Body of pancreas (tissue), 4 donors: ENCODE results near the gene UTY.

ENCODE experiments used
- POLR2A ChIP-seq, 3 donors: fragments of 450-650 bp; IDR thresholded peaks; one replicate each; pipeline ENCODE4 v1.6.1; 2016; ENCODE audit warnings: antibody characterized with exemption in 3 of 3, mild to moderate bottlenecking in 2 of 3
- TF ChIP-seq, protein P1 (sequence below), 7 experiments: fragments of 450-650 bp in 4 of 7; fragments of 200-600 bp in 3 of 7; sonication (generic) in 3 of 7; IDR thresholded peaks; one replicate each; pipeline ENCODE4 v1.5.1; 2016 to 2019; ENCODE audit warnings: antibody characterized with exemption in 7 of 7

DNA sequence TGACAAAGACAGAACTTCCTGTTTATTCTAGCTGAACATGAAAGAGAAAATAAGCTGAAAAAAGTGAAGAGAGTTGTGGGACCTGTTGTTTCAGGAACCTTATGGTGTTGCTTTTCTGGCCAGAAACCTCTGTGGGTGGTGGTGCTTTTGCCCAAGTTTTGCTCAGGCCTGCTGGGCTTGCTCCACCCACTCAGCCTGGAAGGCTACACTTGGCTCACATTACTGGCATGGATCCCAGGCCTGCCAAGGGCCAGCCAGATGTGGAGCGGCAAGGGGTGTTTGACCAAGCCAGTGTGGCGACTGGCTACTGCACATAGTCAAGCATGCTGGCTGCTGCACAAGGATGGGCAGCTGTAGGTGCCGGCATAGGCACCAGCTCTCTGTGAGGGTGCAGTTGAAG, 245.9 kb downstream of the UTY start:
- TF ChIP-seq, protein P1, sequence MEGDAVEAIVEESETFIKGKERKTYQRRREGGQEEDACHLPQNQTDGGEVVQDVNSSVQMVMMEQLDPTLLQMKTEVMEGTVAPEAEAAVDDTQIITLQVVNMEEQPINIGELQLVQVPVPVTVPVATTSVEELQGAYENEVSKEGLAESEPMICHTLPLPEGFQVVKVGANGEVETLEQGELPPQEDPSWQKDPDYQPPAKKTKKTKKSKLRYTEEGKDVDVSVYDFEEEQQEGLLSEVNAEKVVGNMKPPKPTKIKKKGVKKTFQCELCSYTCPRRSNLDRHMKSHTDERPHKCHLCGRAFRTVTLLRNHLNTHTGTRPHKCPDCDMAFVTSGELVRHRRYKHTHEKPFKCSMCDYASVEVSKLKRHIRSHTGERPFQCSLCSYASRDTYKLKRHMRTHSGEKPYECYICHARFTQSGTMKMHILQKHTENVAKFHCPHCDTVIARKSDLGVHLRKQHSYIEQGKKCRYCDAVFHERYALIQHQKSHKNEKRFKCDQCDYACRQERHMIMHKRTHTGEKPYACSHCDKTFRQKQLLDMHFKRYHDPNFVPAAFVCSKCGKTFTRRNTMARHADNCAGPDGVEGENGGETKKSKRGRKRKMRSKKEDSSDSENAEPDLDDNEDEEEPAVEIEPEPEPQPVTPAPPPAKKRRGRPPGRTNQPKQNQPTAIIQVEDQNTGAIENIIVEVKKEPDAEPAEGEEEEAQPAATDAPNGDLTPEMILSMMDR (IDR thresholded peaks at IDR 0.05), result no peak
- TF ChIP-seq POLR2A (IDR thresholded peaks at IDR 0.05), result no peak
